ENCODE data around the gene GPC6. TPM values are rescaled to one million over a fixed set of nuclear protein-coding genes. Genes with fewer than 3 reads are reported as not detected.

GPC6 gene
- polyA plus RNA-seq, 1 of the 3 experiments (the other 2 are of a cell fraction): 6.7 TPM

DNA sequence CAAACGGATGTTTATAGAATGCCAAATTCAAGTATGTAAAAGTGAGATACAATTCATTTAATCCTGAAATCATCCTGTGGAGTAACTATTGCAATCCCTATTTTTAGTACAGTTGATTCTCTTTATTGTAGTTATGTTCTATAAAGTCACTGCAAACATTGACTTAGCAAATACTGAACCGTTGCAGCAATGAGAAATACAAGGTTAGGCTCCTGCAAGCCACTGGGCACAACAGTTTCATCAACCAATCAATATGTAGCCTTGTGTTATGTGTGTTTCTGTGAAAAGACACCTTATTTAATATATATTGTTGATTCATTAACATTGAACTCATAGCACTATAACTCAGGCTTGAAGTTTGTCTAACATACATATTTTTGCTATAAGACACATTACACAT, 1078.4 kb downstream of the GPC6 start:
- Histone ChIP-seq H3K79me2 (ENCODE audit: insufficient read depth) (no peaks in the 10 kb centered on the region), H4K20me1 (ENCODE audit: insufficient read depth) (no peaks in the 10 kb centered on the region), H3F3A (replicated peaks; ENCODE audit: insufficient read depth) (peaks cover 32% of the 10 kb centered on the region), H3K4me3 (ENCODE audit: low read depth in 2 of 2, low read length in 1 of 2) (no peak overlapping the region), H2AFZ (ENCODE audit: low read depth) (no peak overlapping the region), H3K4me1 (ENCODE audit: control insufficient read depth in 1 of 2, insufficient read depth in 2 of 2, low read depth in 1 of 2, low read length in 1 of 2) (peaks cover 3 to 26% of the 10 kb centered on the region in 2 experiments; a peak in 3 of 4 replicates), H3K9me3 (no peaks in the 10 kb centered on the region), H3K4me2 (peak overlapping the region; percentile 0; the same call in 1 of the 2 replicates), H3K9me2 (no peaks in the 10 kb centered on the region), H3K27ac (ENCODE audit: low read depth in 2 of 2, low read length in 1 of 2) (peak overlapping the region in 1 of 2 experiments; percentile 46; a peak in 1 of 4 replicates), H3K36me3 (replicated peaks in 1 of 2; ENCODE audit: control insufficient read depth in 1 of 2, insufficient read depth in 2 of 2, low read length in 1 of 2) (no peaks in the 10 kb centered on the region), H3K9ac (no peak overlapping the region), H3K27me3 (ENCODE audit: insufficient read depth) (no peaks in the 10 kb centered on the region)
- CTCF ChIA-PET: no interaction called here
- whole genome bisulfite sequencing (ENCODE audit: low lambda C conversion rate): 86% methylated on average over 2 of the region's 2 CpGs
- POLR2A ChIA-PET: no interaction called here
- TF ChIP-seq, protein P1, sequence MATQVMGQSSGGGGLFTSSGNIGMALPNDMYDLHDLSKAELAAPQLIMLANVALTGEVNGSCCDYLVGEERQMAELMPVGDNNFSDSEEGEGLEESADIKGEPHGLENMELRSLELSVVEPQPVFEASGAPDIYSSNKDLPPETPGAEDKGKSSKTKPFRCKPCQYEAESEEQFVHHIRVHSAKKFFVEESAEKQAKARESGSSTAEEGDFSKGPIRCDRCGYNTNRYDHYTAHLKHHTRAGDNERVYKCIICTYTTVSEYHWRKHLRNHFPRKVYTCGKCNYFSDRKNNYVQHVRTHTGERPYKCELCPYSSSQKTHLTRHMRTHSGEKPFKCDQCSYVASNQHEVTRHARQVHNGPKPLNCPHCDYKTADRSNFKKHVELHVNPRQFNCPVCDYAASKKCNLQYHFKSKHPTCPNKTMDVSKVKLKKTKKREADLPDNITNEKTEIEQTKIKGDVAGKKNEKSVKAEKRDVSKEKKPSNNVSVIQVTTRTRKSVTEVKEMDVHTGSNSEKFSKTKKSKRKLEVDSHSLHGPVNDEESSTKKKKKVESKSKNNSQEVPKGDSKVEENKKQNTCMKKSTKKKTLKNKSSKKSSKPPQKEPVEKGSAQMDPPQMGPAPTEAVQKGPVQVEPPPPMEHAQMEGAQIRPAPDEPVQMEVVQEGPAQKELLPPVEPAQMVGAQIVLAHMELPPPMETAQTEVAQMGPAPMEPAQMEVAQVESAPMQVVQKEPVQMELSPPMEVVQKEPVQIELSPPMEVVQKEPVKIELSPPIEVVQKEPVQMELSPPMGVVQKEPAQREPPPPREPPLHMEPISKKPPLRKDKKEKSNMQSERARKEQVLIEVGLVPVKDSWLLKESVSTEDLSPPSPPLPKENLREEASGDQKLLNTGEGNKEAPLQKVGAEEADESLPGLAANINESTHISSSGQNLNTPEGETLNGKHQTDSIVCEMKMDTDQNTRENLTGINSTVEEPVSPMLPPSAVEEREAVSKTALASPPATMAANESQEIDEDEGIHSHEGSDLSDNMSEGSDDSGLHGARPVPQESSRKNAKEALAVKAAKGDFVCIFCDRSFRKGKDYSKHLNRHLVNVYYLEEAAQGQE (IDR thresholded peaks at IDR 0.05; ENCODE audit: low read depth, low read length): no peak
- TF ChIP-seq RAD21 (IDR thresholded peaks at IDR 0.05; ENCODE audit: low read length) (no peak), RXRA (IDR thresholded peaks at IDR 0.05; ENCODE audit: borderline replicate concordance, low read depth) (no peak), TAF1 (IDR thresholded peaks at IDR 0.05; ENCODE audit: borderline replicate concordance, low read depth, low read length) (no peak), SMC3 (IDR thresholded peaks at IDR 0.05; ENCODE audit: low read depth, low read length) (no peak), FOSL2 (IDR thresholded peaks at IDR 0.05; ENCODE audit: borderline replicate concordance, low read depth) (no peak), RFX5 (IDR thresholded peaks at IDR 0.05; ENCODE audit: low read length) (no peak), GABPA (IDR thresholded peaks at IDR 0.05; ENCODE audit: low read depth) (no peak), NRF1 (IDR thresholded peaks at IDR 0.05; ENCODE audit: low read depth, low read length) (no peak), RCOR1 (IDR thresholded peaks at IDR 0.05; ENCODE audit: low read length) (no peak), MXI1 (IDR thresholded peaks at IDR 0.05; ENCODE audit: low read depth, low read length) (no peak), CHD2 (IDR thresholded peaks at IDR 0.05; ENCODE audit: low read length, partially characterized antibody) (no peak)
- TF ChIP-seq, protein P2, sequence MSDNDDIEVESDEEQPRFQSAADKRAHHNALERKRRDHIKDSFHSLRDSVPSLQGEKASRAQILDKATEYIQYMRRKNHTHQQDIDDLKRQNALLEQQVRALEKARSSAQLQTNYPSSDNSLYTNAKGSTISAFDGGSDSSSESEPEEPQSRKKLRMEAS (IDR thresholded peaks at IDR 0.05; ENCODE audit: low read depth): no peak
- DNase-seq: no peak

DNA sequence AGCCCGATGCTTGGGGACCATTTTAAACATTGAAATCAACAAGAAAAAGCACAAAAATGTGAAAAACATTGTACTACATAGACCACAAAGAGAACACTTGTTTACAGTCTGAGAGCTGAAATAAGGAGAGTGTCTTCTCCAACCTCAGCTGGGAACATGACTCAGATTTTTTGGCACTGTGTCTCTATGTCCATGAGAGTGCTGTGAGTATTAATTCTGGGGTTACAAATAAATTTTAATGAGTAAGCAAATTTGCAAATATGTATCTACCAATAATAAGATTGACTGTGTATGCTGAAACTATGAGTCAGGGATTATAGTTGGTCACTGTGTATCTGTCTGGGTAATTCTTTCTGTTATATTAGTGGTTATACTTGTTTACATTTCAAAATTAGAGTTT, 1078.9 kb downstream of the GPC6 start:
- Histone ChIP-seq H3K9ac (no peak overlapping the region), H3K4me2 (peak overlapping the region; percentile 0; the same call in 1 of the 2 replicates)
- POLR2A ChIA-PET: no interaction called here

More for the DNA sequence above, 1078.9 kb downstream of the GPC6 start:
- Histone ChIP-seq H3K79me2 (ENCODE audit: insufficient read depth) (no peaks in the 10 kb centered on the region), H3K27ac (ENCODE audit: low read depth in 2 of 2, low read length in 1 of 2) (peak overlapping the region in 1 of 2 experiments; percentile 46; a peak in 2 of 4 replicates), H3K9me2 (no peaks in the 10 kb centered on the region), H4K20me1 (ENCODE audit: insufficient read depth) (no peaks in the 10 kb centered on the region), H3K36me3 (replicated peaks in 1 of 2; ENCODE audit: control insufficient read depth in 1 of 2, insufficient read depth in 2 of 2, low read length in 1 of 2) (no peaks in the 10 kb centered on the region), H3K4me3 (ENCODE audit: low read depth in 2 of 2, low read length in 1 of 2) (no peak overlapping the region), H3K4me1 (ENCODE audit: control insufficient read depth in 1 of 2, insufficient read depth in 2 of 2, low read depth in 1 of 2, low read length in 1 of 2) (peaks cover 3 to 26% of the 10 kb centered on the region in 2 experiments; a peak in 3 of 4 replicates), H3K9me3 (no peaks in the 10 kb centered on the region), H2AFZ (ENCODE audit: low read depth) (no peak overlapping the region), H3F3A (replicated peaks; ENCODE audit: insufficient read depth) (peaks cover 35% of the 10 kb centered on the region), H3K27me3 (ENCODE audit: insufficient read depth) (no peaks in the 10 kb centered on the region)
- TF ChIP-seq JUND (IDR thresholded peaks at IDR 0.05): peak; percentile 70
- TF ChIP-seq TCF12 (IDR thresholded peaks at IDR 0.05): 0 out of 2 replicates have a peak, but pooled peaks have one; percentile 46
- TF ChIP-seq NFIC (IDR thresholded peaks at IDR 0.05; ENCODE audit: borderline replicate concordance): peak; percentile 93
- peak; percentile 72 for TF ChIP-seq FOSL2 (IDR thresholded peaks at IDR 0.05; ENCODE audit: borderline replicate concordance, low read depth)
- 0 out of 4 replicates have a peak, but pooled peaks of 1 of the 2 experiments have one; percentile 8 for TF ChIP-seq EP300 (IDR thresholded peaks at IDR 0.05; ENCODE audit: borderline replicate concordance in 1 of 2, low read depth in 1 of 2, low read length in 1 of 2)
- TF ChIP-seq ELF1 (IDR thresholded peaks at IDR 0.05): no peak
- 30% methylated on average over 1 of the region's 1 CpG for WGBS (ENCODE audit: low lambda C conversion rate)
- DNase-seq: no peak
- CTCF ChIA-PET: no interaction called here
